ENCODE results near the gene NKTR. TPM values are rescaled to one million over a fixed set of nuclear protein-coding genes. Genes with fewer than 3 reads are reported as not detected.

NKTR gene
- total and polyA plus RNA-seq, 2 of the 13 experiments (the other 11 are each of a cell fraction or from before 2014, with no cell fraction given) = 41.3 to 59.6 TPM

- TF ChIP-seq TOE1 (CRISPR knock-in tag; IDR thresholded peaks at IDR 0.05) = 0 out of 2 replicates have a peak, but pooled peaks have one; percentile 2
- TF ChIP-seq ZNF331 (CRISPR knock-in tag; IDR thresholded peaks at IDR 0.05) = no peak
- 0 out of 2 replicates have a peak, but pooled peaks have one; percentile 27 for TF ChIP-seq HNF1B (CRISPR knock-in tag; IDR thresholded peaks at IDR 0.05)
- TF ChIP-seq ZBTB7B (CRISPR knock-in tag; IDR thresholded peaks at IDR 0.05) = no peak
- TF ChIP-seq, protein P1, sequence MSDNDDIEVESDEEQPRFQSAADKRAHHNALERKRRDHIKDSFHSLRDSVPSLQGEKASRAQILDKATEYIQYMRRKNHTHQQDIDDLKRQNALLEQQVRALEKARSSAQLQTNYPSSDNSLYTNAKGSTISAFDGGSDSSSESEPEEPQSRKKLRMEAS (IDR thresholded peaks at IDR 0.05) = no peak
- 0 out of 2 replicates have a peak, but pooled peaks have one; percentile 21 for TF ChIP-seq SNAPC2 (CRISPR knock-in tag; IDR thresholded peaks at IDR 0.05)
Measured at GRCh38 chr3:42590989-42591756, 9.3 kb upstream of the NKTR start (continued).

DNA sequence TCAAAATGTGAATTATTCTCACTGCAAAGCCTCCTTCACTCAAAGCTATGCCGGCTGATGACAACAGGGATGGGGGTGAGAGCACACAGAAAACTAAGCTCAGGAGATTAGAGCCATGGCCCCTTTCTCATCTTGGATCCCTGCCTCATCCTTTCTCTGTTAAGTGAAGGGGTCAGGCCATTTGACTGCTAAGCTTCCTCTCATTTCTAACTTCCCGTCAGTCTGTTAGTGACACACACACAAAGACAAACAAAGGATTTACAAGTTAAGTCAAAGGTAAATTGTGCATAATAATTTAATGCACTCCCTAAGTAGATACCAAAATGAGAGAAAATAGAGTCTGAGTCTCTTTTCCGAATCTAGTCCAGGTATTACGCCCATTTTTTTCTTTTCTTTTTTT is 8.7 kb upstream of the NKTR start:
- intact Hi-C loops (cut with micrococcal nuclease; ENCODE audit: unreplicated experiment) (no loop called here), in situ Hi-C loops (cut with HindIII; ENCODE audit: extremely low pct_ligation_motif_present, low pct_unique_long_range_greater_than_20kb) (no loop called here)
- no peak for TF ChIP-seq ZNF3 (CRISPR knock-in tag; IDR thresholded peaks at IDR 0.05)
- TF ChIP-seq SAP130 (CRISPR knock-in tag; IDR thresholded peaks at IDR 0.05; ENCODE audit: low read depth) = peak; percentile 35; the same call in 1 of the 2 replicates
- Histone ChIP-seq H3K9me3 (ENCODE audit: low read length) (no peaks in the 10 kb centered on the region), H3K36me3 (replicated peaks in 1 of 2; ENCODE audit: control insufficient read depth in 1 of 2, insufficient read depth in 2 of 2, low read length in 2 of 2) (peaks cover 0 to 14% of the 10 kb centered on the region in 2 experiments; a peak in 3 of 5 replicates), H3K4me3 (replicated peaks in 1 of 3; ENCODE audit: insufficient read depth in 1 of 3, low read depth in 2 of 3, low read length in 3 of 3) (peak overlapping the region; percentile 80 to 85 (median 83)), H3K9ac (ENCODE audit: insufficient read depth, low read depth, low read length) (peak overlapping the region; percentile 79), H3K4me2 (ENCODE audit: low read depth, low read length) (peak overlapping the region; percentile 92), H3K27ac (ENCODE audit: extremely low read length, insufficient read depth, low read length) (peak overlapping the region; percentile 63), H3K79me2 (ENCODE audit: insufficient read depth, low read length) (peaks cover 22% of the 10 kb centered on the region), H2AFZ (ENCODE audit: low read length) (no peak overlapping the region), H3K4me1 (ENCODE audit: insufficient read depth, low read length) (peaks cover 35% of the 10 kb centered on the region), H3K27me3 (ENCODE audit: control insufficient read depth in 1 of 2, insufficient read depth in 2 of 2, low read length in 2 of 2) (no peaks in the 10 kb centered on the region; a peak in 1 of 5 replicates), H4K20me1 (ENCODE audit: insufficient read depth, low read length) (no peaks in the 10 kb centered on the region)
- no peak for FAIRE-seq
- TSS peak; percentile 56 for BruUV-seq (replicated peaks)
- no peak for ATAC-seq
- ChIA-PET CTCF (ENCODE audit: low intra/inter-chr PET ratio, low total read pairs) (no interaction called here), POLR2A (interaction anchor here (2.2 to 2.7 kb wide), 2 partner anchors 10 kb away, joined by 39 to 76 read pairs; partner anchors contain the start of genes NKTR and SEC22C)
- no peak for DNase-seq (ENCODE audit: low spot score)
- WGBS (ENCODE audit: low lambda C conversion rate) = 64% methylated on average over 4 of the region's 4 CpGs
